ENCODE results near the gene BMP7.

DNA sequence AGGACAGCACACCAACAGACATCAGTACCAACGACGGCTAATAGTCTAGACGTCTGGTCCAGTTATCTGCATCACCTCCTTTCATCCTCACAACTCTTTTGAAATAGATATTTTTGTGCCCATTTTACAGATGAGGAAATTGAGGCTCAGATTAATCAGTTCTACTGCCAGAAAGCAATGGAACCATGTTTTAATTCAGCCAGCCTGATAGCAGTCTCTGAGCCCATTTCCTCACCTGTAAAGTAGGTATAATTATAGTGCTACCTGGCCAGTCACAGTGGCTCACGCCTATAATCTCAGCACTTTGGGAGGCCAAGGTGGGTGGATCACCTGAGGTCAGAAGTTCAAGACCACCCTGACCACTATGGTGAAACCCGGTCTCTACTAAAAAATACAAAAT, 9.8 kb upstream of the BMP7 start:
- no peak for TF ChIP-seq GATA2 (IDR thresholded peaks at IDR 0.05; ENCODE audit: low read depth, low read length)
- no peak for TF ChIP-seq GATA3 (IDR thresholded peaks at IDR 0.05; ENCODE audit: low read depth, low read length)

Data from SH-SY5Y (cell line).